Gastrocnemius medialis (tissue), 4 donors: ENCODE data around the gene SUSD1. TPM values are rescaled to one million over a fixed set of nuclear protein-coding genes. Genes with fewer than 3 reads are reported as not detected.
A peak's percentile ranks its signal among the peaks of the same experiment; 100 is the strongest.

Experiments
- ATAC-seq, 2 donors: fragments of 150-250 bp; one replicate each; pipeline ENCODE4 v1.9.1; 2016
- DNase-seq, 2 donors: peaks; one replicate each; pipeline ENCODE4 v3.0.0-alpha.2; 2019
- H3K27ac ChIP-seq, 4 donors: fragments of 200-600 bp; sonication (generic); 1 replicate in 1 of 4; 2 replicates in 3 of 4; pipeline ENCODE4 v1.5.1; 2016 to 2018; ENCODE audit warnings: mild to moderate bottlenecking in 2 of 4, moderate library complexity in 1 of 4
- H3K27me3 ChIP-seq, 3 donors: fragments of 200-600 bp; sonication (generic) in 2 of 3; 1 replicate in 1 of 3; 2 replicates in 2 of 3; pipeline versions ENCODE4 v1.5.1 to v1.6.0; 2016 to 2019; ENCODE audit warnings: mild to moderate bottlenecking in 1 of 3, moderate library complexity in 1 of 3
- H3K36me3 ChIP-seq, 2 donors: fragments of 200-600 bp; sonication (generic) in 1 of 2; one replicate each; pipeline ENCODE4 v1.5.1; 2017 to 2018
- H3K4me1 ChIP-seq, 2 donors: fragments of 200-600 bp; sonication (generic) in 1 of 2; one replicate each; pipeline ENCODE4 v1.5.1; 2016 to 2017; ENCODE audit warnings: mild to moderate bottlenecking in 2 of 2
- H3K4me3 ChIP-seq, 4 donors: fragments of 200-600 bp; sonication (generic) in 3 of 4; 1 replicate in 1 of 4; 2 replicates in 3 of 4; pipeline ENCODE4 v1.5.1; 2016 to 2019; ENCODE audit warnings: mild to moderate bottlenecking in 2 of 4
- H3K9me3 ChIP-seq, 3 donors: fragments of 200-600 bp; sonication (generic) in 2 of 3; 1 replicate in 1 of 3; 2 replicates in 2 of 3; pipeline ENCODE4 v1.5.1; 2016 to 2019
- POLR2A ChIP-seq, 2 donors: fragments of 450-650 bp; IDR thresholded peaks; one replicate each; pipeline ENCODE4 v1.6.1; 2017; ENCODE audit warnings: antibody characterized with exemption in 2 of 2, mild to moderate bottlenecking in 2 of 2, moderate library complexity in 2 of 2
- in situ Hi-C, 4 donors: fragments of 200-750 bp; cut with MboI; loops; one replicate each; pipeline versions ENCODE4 v1.15.0 to v1.8.0; 2017; ENCODE audit warnings: low sequenced_read_pairs in 4 of 4
- intact Hi-C: fragments of 100-400 bp; cut with DNase I; formaldehyde crosslinking; loops from one replicate; pipeline ENCODE4 v1.15.1; 2023; ENCODE audit warnings: low total_unique reads
- total RNA-seq, 4 donors: library from RNA; depleted of rRNA; stranded (reverse); fragments of >200 nt; gene quantifications; one replicate each; pipeline versions ENCODE4 v1.1.0 to v1.2.3, GENCODE V29; 2016
- TF ChIP-seq, protein P1 (sequence below), 5 experiments: fragments of 450-650 bp in 3 of 5; fragments of 200-600 bp in 2 of 5; sonication (generic) in 2 of 5; IDR thresholded peaks in 4 of 5; conservative IDR thresholded peaks in 1 of 5; 1 replicate in 4 of 5; 2 replicates in 1 of 5; pipeline ENCODE4 v1.5.1; 2016 to 2019; ENCODE audit warnings: antibody characterized with exemption in 5 of 5, mild to moderate bottlenecking in 3 of 5, moderate library complexity in 3 of 5

Gene SUSD1
- total RNA-seq, 4 donors from 2014 or later = 0.82 to 8.0 (median 2.2) TPM

DNA sequence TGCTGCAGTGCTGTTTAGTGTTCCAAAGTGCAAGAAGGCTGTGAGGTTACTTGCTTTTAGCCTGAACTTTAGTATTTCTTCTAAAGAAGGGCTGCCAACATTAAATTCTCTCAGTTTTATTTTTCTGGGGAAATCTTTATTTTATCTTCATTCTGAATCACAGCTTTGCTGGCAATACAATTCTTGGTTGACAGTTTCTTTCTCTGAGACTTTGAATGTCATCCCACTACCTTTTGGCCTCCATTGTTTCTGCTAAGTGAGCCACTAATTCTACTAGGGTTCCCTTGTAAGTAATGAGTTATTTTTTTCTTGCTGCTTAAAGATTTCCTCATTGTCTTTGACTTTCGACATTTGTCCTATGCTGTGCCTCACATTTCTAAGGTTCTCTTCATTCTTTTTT lies 32.4 kb upstream of the SUSD1 start:
- no peak for TF ChIP-seq POLR2A (IDR thresholded peaks at IDR 0.05)
- TF ChIP-seq, protein P1, sequence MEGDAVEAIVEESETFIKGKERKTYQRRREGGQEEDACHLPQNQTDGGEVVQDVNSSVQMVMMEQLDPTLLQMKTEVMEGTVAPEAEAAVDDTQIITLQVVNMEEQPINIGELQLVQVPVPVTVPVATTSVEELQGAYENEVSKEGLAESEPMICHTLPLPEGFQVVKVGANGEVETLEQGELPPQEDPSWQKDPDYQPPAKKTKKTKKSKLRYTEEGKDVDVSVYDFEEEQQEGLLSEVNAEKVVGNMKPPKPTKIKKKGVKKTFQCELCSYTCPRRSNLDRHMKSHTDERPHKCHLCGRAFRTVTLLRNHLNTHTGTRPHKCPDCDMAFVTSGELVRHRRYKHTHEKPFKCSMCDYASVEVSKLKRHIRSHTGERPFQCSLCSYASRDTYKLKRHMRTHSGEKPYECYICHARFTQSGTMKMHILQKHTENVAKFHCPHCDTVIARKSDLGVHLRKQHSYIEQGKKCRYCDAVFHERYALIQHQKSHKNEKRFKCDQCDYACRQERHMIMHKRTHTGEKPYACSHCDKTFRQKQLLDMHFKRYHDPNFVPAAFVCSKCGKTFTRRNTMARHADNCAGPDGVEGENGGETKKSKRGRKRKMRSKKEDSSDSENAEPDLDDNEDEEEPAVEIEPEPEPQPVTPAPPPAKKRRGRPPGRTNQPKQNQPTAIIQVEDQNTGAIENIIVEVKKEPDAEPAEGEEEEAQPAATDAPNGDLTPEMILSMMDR (IDR thresholded peaks at IDR 0.05 in 4 of 5, conservative IDR thresholded peaks at IDR 0.05 in 1 of 5) = no peak
- ATAC-seq (no peak), DNase-seq (no peak)
- Histone ChIP-seq H3K9me3 (no peaks in the 10 kb centered on the region), H3K4me1 (no peaks in the 10 kb centered on the region), H3K27me3 (no peaks in the 10 kb centered on the region), H3K27ac (no peak overlapping the region), H3K36me3 (peaks cover 0 to 12% of the 10 kb centered on the region in 2 donors), H3K4me3 (no peak overlapping the region)
- intact Hi-C loops (no loop called here), in situ Hi-C loops (loop anchor here in 1 of 4 donors (25.0 kb wide), 1 partner anchor 95 kb away; no protein-coding TSS in a partner anchor)

DNA sequence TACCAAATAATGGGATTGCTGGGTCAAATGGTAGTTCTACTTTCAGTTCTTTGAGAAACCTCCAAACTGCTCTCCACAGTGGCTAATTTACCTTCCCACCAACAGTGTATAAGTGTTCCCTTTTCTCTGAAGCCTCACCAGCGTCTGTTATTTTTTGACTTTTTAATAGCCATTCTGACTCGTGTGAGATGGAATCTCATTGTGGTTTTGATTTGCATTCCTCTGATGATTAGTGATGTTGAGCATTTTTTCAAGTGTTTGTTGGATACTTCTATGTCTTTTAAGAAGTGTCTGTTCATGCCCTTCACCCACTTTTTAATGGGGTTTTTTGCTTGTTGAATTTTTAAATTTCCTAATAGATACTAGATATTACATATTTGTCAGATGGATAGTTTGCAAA lies 28.4 kb upstream of the SUSD1 start:
- in situ Hi-C loops = loop anchor here in 1 of 4 donors (25.0 kb wide), 1 partner anchor 91 kb away; no protein-coding TSS in a partner anchor
- Histone ChIP-seq H3K36me3 (peaks cover 0 to 2% of the 10 kb centered on the region in 2 donors), H3K27ac (no peak overlapping the region), H3K4me1 (no peaks in the 10 kb centered on the region), H3K9me3 (no peaks in the 10 kb centered on the region), H3K4me3 (no peak overlapping the region), H3K27me3 (no peaks in the 10 kb centered on the region)
- DNase-seq (no peak), ATAC-seq (no peak)
- no peak for TF ChIP-seq POLR2A (IDR thresholded peaks at IDR 0.05)
- TF ChIP-seq, protein P1 (IDR thresholded peaks at IDR 0.05 in 4 of 5, conservative IDR thresholded peaks at IDR 0.05 in 1 of 5) = no peak
- intact Hi-C loops = no loop called here

DNA sequence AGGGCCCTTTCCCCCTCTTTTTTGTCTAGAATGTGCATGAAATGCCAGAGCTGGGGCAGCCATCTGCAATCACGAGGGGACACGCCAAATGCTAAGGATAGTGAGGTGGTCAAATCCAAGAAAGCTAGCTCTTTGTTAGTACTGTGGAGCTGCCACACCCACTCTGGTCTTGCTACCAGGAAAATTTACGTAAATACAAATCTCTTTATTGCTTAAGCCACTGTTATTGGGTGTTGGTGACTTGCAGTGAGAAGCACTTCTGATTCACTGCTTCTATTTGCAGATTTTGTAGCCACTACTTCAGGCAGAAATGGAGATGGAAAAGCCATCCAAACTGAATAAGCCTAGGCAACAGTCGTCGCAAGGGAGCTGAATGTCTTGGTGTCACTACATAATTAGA lies 25.6 kb upstream of the SUSD1 start:
- Histone ChIP-seq H3K9me3 (no peaks in the 10 kb centered on the region), H3K4me1 (no peaks in the 10 kb centered on the region), H3K27ac (no peak overlapping the region), H3K36me3 (no peaks in the 10 kb centered on the region), H3K27me3 (no peaks in the 10 kb centered on the region), H3K4me3 (no peak overlapping the region)
- intact Hi-C loops = no loop called here
- DNase-seq (no peak), ATAC-seq (no peak)
- TF ChIP-seq, protein P1 (IDR thresholded peaks at IDR 0.05 in 4 of 5, conservative IDR thresholded peaks at IDR 0.05 in 1 of 5) = no peak
- no peak for TF ChIP-seq POLR2A (IDR thresholded peaks at IDR 0.05)
- in situ Hi-C loops = loop anchor here in 1 of 4 donors (25.0 kb wide), 1 partner anchor 88 kb away; no protein-coding TSS in a partner anchor

DNA sequence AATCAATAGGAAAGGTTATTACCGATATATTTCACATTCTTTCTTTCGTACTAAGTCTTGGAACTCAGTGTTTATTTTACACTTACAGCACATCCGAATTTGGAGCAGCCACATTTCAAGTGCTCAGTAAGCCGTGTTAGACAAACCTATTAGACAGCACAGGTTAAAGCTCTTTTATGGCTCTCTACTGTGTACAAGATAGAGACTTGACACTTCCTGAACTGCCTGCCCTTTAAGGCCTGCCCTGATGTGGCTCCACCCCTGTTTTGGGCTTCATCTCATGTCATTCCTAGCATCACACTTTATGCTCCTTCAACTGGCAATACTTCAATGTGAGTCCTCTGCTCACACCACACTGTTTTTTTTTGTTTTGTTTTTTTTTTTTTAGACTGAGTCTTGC lies 23.5 kb upstream of the SUSD1 start:
- Histone ChIP-seq H3K27ac (no peak overlapping the region), H3K4me3 (no peak overlapping the region), H3K27me3 (no peaks in the 10 kb centered on the region), H3K36me3 (no peaks in the 10 kb centered on the region), H3K4me1 (no peaks in the 10 kb centered on the region), H3K9me3 (no peaks in the 10 kb centered on the region)
- intact Hi-C loops (no loop called here), in situ Hi-C loops (no loop called here)
- TF ChIP-seq, protein P1 (IDR thresholded peaks at IDR 0.05 in 4 of 5, conservative IDR thresholded peaks at IDR 0.05 in 1 of 5) = no peak
- TF ChIP-seq POLR2A (IDR thresholded peaks at IDR 0.05) = no peak
- no peak for DNase-seq
- no peak for ATAC-seq

DNA sequence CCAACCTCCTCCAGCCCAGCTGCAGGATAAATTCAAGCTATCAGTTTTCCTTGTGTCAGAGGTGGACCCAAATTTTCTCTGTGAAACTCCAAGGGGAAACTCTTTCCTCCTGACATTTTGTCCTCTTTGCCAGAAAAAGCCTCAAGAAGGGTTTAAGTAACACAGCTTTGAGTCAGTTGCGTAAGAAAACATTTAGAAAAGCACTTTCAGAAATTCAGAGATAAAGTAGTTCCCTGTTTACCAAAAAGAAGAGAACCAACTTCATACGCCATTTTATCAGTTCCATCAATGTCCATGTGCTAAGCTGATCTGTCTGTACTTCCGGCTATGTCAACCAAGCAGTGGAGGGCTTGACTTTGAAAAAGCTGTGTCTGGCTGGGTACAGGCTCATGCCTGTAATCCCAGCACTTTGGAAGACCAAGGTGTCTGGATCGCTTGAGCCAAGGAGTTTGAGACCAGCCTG lies 19.9 kb upstream of the SUSD1 start:
- intact Hi-C loops (no loop called here), in situ Hi-C loops (no loop called here)
- Histone ChIP-seq H3K4me1 (no peaks in the 10 kb centered on the region), H3K9me3 (no peaks in the 10 kb centered on the region), H3K27ac (peak overlapping the region; percentile 14 to 57 (median 47)), H3K36me3 (no peaks in the 10 kb centered on the region), H3K27me3 (no peaks in the 10 kb centered on the region), H3K4me3 (no peak overlapping the region)
- ATAC-seq = peak; percentile 33 to 51
- TF ChIP-seq POLR2A (IDR thresholded peaks at IDR 0.05) = no peak
- TF ChIP-seq, protein P1 (IDR thresholded peaks at IDR 0.05 in 4 of 5, conservative IDR thresholded peaks at IDR 0.05 in 1 of 5) = no peak
- no peak for DNase-seq
